GM21515 (cell line): ENCODE results near the gene YAP1.
"Not testable (repeated sequence)": the region's sequence is repeated elsewhere in the genome, so short reads cannot be mapped to it uniquely, and the experiment has no call there.

Source experiments
- ATAC-seq: cut with Tn5 transposase; IDR thresholded peaks from one replicate; pipeline ENCODE4 v1.9.1; 2021; ENCODE audit not compliant: unreplicated experiment

Gene YAP1

GRCh38 chr11:102196816-102197215 lies 86.6 kb downstream of the YAP1 start:
- ATAC-seq, result no peak

- no peak for ATAC-seq
Observed at GRCh38 chr11:102197670-102198139, 87.5 kb downstream of the YAP1 start.

GRCh38 chr11:102199673-102200072 lies 89.4 kb downstream of the YAP1 start:
- ATAC-seq, result no peak

- not testable (repeated sequence) for ATAC-seq
Observed at GRCh38 chr11:102200325-102200724, 90.1 kb downstream of the YAP1 start.

- no peak for ATAC-seq
Observed at GRCh38 chr11:102201776-102202175, 91.5 kb downstream of the YAP1 start.

- no peak for ATAC-seq
Observed at GRCh38 chr11:102202972-102203371, 92.7 kb downstream of the YAP1 start.

- no peak for ATAC-seq
Observed at GRCh38 chr11:102204174-102204573, 93.9 kb downstream of the YAP1 start.

GRCh38 chr11:102205805-102206204 lies 95.6 kb downstream of the YAP1 start:
- ATAC-seq, result no peak

GRCh38 chr11:102208835-102209234 lies 98.6 kb downstream of the YAP1 start:
- no peak for ATAC-seq

GRCh38 chr11:102214623-102215022 lies 104.4 kb downstream of the YAP1 start:
- no peak for ATAC-seq

GRCh38 chr11:102216433-102217075 lies 106.3 kb downstream of the YAP1 start:
- ATAC-seq, result no peak

- no peak for ATAC-seq
Observed at GRCh38 chr11:102220728-102221467, 110.7 kb downstream of the YAP1 start.

- no peak for ATAC-seq
Observed at GRCh38 chr11:102223859-102224258, 113.6 kb downstream of the YAP1 start.

- ATAC-seq, result no peak
Observed at GRCh38 chr11:102225689-102226568, 115.7 kb downstream of the YAP1 start.

GRCh38 chr11:102226702-102227490 lies 116.6 kb downstream of the YAP1 start:
- no peak for ATAC-seq

- ATAC-seq, result no peak
Observed at GRCh38 chr11:102229510-102230123, 119.4 kb downstream of the YAP1 start.

- ATAC-seq, result no peak
Observed at GRCh38 chr11:102230186-102230585, 119.9 kb downstream of the YAP1 start.

- ATAC-seq, result no peak
Observed at GRCh38 chr11:102230911-102231310, 120.7 kb downstream of the YAP1 start.

GRCh38 chr11:102234779-102235439 lies 124.7 kb downstream of the YAP1 start:
- ATAC-seq, result no peak
